Fibroblast of peridontal ligament (primary cell): ENCODE measurements around the gene RMDN2.
"Not testable (repeated sequence)": the region's sequence is repeated elsewhere in the genome, so short reads cannot be mapped to it uniquely, and the experiment has no call there.

Experiments used
- DNase-seq: peaks from one replicate; pipeline ENCODE4 v3.0.0-alpha.2; 2010; ENCODE audit errors: extremely low read depth

RMDN2 gene

GRCh38 chr2:37992601-37993000 lies 67.5 kb downstream of the RMDN2 start:
- DNase-seq = no peak

- peak; percentile 41 for DNase-seq
Measured at GRCh38 chr2:37993143-37993542, 68.1 kb downstream of the RMDN2 start.

- peak; percentile 37 for DNase-seq
Measured at GRCh38 chr2:37997629-37998028, 72.5 kb downstream of the RMDN2 start.

GRCh38 chr2:38000485-38001222 lies 75.6 kb downstream of the RMDN2 start:
- no peak for DNase-seq

GRCh38 chr2:38010187-38010586 lies 85.1 kb downstream of the RMDN2 start:
- DNase-seq = not testable (repeated sequence)

DNA sequence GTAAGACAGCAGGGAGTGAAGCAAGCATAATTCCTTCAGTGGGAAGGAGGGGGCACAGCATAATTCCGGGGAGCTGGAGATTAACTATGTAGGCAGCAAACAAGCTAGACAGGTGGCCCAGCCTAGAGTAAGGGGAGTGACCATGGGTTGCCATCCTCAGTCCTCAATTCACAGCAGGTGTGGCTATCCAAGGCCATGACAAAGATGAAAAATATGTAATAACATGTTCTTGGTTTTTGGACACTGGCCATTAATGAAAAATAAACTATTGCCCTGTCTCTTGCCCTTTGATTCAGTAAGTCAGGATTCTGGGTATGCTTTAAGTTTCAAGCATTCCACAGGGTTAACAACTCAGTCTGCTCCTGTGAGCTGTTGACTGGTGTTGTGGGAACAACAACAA lies 85.9 kb downstream of the RMDN2 start:
- DNase-seq = no peak

DNA sequence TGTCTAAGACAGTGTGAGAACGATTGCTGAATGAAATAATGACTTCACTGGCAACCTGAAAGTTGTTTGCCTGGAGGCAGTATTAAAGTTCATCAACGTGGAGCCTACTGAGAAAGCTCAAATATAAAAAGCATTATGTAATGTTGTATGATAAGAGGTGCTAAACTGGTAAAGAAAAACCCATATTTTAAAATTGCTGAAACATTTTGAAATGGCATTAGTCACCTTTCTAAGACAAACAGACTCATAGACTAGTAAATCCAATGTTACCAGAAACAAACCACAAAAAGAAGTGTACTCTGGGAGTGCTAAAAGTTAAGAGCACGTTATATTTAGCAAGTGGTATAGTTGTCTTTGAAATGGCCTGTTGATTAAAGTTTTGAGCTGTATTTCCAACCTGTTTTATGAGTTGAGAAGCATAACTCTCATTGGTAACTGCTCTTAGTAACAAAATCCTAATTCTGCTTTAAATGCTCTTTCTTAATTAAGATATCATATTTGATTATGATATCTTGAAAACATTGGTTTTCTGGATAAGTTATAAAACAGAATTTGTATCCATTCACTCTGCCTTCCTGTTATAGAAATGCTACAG lies 88.2 kb downstream of the RMDN2 start:
- DNase-seq = peak; percentile 73

DNA sequence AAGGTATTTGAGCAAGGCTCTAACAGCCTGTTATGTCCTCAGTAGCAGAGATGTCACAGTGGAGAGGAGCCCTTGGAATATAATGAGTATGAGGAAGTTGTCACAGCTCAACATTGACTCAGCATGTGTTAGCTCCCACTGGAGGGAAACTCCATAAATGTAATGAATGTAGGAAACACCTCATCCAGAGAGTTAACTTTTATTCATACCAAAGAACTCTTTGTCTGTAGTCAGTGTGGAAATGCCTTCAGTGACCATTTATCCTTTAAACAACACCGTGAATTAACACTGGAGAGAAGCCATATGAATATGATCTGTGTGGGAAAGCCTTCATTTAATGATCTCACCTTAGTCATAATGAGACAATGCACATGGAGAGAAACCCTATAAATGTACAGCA lies 91.1 kb downstream of the RMDN2 start:
- DNase-seq = no peak

DNA sequence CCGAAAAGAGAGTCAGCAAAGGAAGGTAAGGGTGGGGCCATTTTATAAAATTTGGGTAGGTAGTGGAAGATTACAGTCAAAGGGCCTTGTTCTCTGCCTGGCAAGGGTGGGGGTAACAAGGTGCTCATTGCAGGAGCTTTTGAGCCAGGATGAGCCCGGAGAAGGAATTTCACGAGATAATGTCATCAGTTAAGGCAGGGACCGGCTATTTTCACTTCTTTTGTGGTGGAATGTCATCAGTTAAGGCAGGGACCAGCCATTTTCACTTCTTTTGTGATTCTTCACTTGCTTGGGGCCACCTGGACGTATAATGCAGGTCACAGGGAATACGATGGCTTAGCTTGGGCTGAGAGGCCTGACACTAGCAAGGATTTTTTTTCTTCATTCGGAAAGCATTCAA lies 92.7 kb downstream of the RMDN2 start:
- no peak for DNase-seq

DNA sequence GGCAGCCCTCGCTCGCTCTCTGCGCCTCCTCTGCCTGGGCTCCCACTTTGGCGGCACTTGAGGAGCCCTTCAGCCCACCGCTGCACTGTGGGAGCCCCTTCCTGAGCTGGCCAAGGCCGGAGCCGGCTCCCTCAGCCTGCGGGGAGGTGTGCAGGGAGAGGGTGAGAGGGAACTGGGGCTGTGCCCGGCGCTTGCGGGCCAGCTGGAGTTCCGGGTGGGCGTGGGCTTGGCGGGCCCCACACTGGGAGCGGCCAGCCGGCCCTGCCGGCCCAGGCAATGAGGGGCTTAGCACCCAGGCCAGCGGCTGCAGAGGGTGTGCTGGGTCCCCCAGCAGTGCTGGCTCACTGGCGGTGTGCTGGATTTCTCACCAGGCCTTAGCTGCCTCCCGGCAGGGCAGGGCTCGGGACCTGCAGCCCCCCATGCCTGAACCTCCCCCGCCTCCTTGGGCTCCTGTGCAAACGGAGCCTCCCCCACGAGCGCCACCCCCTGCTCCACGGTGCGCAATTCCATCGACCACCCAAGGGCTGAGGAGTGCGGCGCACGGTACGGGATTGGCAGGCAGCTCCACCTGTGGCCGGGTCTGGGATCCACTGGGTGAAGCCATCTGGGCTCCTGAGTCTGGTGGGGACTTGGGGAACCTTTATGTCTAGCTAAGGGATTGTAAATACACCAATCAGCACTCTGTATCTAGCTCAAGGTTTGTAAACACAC lies 95.4 kb downstream of the RMDN2 start:
- not testable (repeated sequence) for DNase-seq

GRCh38 chr2:38021589-38021988 lies 96.5 kb downstream of the RMDN2 start:
- no peak for DNase-seq

DNA sequence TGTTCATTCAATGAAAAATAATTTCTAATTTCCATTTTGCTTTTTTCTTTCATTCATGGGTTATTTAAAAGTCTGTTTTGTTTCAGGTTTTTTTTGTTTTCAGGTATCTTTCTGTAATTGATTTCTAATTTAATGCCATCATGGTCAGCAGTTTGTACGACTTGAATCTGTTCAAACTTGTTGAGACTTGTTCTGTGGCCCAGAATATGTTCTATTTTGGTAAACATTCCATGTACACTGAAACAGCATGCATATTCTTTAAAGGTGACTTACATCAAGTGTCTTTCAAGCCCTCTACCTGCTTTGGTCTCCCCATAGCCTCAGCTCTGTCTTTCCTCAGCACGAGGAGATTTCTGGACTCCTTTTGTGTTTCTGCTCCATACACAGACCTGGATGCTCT lies 101.8 kb downstream of the RMDN2 start:
- no peak for DNase-seq

DNA sequence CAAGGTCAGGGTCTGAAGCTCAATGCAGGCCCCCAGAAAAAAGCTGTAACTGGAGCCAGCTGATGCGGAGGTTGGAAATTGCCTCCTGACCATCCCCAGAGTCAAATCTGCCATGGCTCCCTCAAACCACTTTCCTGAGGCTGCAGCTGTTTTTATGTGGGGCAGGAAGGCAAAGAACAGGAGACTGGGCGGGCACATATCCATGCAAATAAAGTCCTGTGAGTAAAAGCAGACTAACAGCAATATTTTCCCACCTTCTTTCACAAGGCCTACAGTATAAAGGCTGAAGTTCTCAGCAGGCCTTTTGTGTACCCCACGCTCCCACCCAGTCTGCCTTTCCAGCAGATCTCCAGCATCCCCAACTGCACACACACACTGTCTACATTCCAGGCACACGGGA lies 103.7 kb downstream of the RMDN2 start:
- no peak for DNase-seq

GRCh38 chr2:38029512-38029911 lies 104.4 kb downstream of the RMDN2 start:
- DNase-seq = no peak

DNA sequence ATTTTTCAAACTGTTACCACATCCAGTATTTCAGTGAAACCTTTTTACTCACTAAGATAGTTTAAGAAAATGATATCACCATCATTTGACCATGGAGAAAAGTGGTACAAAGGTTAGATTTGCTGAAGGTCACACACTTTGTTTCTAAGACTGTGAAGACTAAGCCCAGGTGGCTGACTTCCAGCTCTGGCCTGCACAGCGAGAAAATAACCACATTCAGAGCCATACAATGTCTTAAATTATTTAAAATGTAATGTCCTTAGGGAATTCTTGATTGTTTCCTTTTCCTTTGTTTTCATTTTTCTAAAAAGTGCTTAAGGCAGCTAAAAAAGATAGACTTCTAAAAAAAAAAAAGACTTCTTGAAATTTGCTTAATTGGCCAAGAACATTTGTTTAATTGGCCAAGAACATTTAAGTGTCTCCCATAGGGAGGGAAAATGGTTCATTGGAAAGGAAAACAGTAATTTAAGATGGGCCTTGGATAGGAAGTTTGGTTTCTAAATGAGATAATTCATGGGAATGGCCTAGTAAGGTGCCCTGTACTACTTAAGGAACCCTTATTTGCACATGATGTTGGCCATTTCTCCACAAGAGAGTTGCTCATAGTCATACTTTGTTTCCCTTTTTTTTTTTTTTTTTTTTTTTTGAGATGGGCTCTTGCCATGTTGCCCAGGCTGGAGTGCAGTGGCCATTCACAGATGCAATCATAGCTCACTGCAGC lies 105.7 kb downstream of the RMDN2 start:
- peak; percentile 86 for DNase-seq

DNA sequence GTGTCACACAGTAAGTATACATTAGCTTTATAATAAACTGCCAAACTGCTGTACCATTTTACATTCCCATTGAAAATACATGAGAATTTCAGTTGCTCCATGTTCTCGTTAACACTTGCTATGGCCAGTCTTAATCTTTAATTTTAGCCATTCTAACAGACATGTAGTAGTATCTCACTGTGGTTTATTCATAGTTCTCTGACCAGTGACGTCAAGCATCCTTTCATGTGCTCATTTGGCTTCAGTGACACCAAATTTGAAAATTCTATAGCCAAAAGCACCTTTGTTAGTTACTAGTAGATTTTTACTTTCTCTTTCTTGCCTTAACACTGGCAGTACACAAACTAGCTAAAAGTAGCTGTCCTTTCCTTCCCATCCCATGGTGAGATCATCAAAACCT lies 107.9 kb downstream of the RMDN2 start:
- no peak for DNase-seq

DNA sequence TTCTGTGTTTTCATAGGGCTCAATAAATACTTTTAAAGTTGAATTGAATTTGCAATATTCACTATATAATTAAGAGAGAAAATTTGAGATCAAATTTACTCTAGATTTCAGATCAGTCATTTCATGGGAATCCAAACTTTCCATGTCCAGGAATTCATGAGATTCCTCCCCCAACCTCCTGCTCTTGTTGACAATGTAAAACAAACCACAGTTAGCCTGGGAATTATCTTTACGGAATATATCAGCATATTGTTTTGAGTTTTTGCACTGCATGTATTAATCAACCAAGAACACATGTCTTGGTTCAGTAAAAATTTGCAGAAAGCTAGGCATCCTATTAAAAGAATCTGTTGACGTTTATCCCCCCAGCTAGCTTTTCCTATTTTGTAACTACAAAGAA lies 108.6 kb downstream of the RMDN2 start:
- peak; percentile 81 for DNase-seq

DNA sequence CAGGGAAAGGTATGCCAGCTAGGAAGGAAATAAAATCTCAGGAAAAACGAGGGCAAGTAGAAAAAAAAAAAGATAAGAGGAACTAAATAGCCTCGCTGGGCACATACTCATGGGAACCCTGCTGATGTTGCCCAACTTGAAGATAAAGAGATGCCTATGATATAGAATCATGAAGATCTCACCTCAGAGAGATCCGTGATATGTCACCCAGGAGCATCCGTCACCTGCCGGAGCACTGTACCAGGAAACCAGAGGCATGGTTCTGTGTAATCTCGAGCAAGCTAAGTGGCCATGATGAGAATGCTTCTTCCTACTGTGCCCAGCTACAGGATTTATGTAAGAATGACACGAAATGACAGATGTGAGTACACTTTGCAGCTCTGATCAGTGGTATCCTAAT lies 110.9 kb downstream of the RMDN2 start:
- DNase-seq = no peak

DNA sequence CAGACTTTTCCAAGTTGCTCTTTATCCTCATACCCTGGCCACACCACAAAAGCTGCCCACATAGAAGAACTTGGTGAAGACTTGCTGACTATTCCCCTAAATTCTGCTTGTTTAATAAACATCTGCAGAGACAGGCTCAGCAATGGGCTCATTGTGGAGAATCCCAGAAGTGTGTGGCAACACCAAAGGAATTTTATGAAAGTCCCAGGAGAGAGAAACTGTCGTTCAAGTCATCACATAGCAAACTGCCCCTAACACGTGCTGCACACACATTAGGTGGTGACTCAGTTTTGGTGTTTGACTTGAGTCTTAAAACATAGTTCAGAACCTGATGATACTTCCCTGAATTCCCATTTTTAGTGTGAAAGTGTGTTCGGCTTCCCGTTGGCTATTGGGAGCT lies 112.2 kb downstream of the RMDN2 start:
- peak; percentile 65 for DNase-seq

DNA sequence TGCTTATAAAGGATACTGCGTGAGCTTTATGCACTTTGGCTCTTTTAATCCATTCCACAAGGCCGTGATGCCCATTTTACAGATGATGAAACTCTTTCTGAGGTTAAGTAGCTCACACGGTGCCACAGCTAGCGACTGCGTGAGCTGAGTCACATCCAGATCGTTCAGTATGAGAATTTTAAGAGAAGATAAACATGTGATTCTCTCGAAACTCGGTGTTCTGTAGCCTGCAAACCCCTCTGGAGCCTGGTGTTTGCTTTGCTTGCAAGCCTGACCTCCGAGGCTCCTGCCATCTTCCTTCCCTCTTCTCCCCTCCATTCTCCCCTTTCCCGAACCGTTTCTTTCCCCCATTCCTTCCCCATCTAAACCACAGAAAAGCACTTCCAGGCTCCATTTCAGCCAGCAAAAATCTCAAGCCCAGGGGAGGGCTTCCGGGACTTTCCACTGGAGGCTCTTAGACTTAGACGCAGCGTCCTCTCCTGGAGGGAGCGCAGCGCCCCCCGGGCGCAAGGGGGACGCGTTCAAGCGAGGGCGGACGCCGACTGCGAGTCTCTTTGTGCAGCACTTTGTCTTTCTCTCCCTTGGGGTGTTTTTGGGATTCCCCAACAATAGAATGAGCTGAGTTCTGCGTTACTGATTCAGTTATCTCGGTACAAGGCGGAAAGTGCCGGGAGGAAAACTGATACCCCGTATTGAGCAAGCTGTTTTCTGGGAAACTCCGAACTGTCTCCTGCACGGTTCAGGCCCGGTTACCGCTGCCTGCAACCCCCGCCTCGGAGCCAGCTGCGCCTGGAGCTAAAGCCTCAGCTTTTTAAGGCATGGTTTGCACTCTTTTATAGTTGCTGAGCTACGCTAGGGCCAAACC lies 112.9 kb downstream of the RMDN2 start:
- peak; percentile 90 for DNase-seq

- no peak for DNase-seq
Measured at GRCh38 chr2:38038682-38039081, 113.6 kb downstream of the RMDN2 start.
